ENCODE measurements around the gene SLC35B2.

DNA sequence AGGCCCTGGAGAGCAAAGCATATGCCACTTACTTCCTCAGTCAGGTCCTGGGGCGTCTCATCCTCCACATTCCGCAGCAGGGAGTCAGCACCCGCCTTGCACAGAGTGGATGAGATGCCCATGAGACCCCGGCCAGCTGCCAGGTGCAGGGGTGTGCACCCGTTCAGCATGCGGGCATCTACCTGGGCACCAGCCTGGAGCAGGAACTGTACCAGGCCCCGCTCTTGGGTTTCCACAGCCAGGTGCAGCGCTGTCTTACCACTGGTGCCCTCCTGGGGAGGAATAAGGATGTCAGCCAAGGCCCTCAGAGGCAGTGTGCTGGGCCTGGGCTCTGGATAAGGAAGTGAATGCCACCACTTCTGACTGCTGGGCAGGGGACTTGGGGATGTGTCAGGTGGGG lies 2.7 kb upstream of the SLC35B2 start:
- TF ChIP-seq CTCF (conservative IDR thresholded peaks at IDR 0.05) = no peak
- no peak for TF ChIP-seq ZFX (IDR thresholded peaks at IDR 0.05)
